K562 (cell line): ENCODE data around the gene SOX12. TPM values are rescaled to one million over a fixed set of nuclear protein-coding genes. Genes with fewer than 3 reads are reported as not detected.

Experiments used
- FIP1L1 ChIP-seq: fragments of 200-400 bp; formaldehyde crosslinking; IDR thresholded peaks from 2 replicates; pipeline ENCODE4 v1.6.1; 2018; ENCODE audit warnings: mild to moderate bottlenecking, low read depth, low read length; ENCODE audit not compliant: poor library complexity, severe bottlenecking
- GABPB1 ChIP-seq: sonication (generic); formaldehyde crosslinking; IDR thresholded peaks from 2 replicates; pipeline ENCODE4 v1.8.0; 2022; ENCODE audit warnings: mild to moderate bottlenecking, missing genetic modification reagents
- PHF20 ChIP-seq: fragments of 450-650 bp; IDR thresholded peaks from 2 replicates; pipeline ENCODE4 v1.6.1; 2018; ENCODE audit not compliant: partially characterized antibody
- ZBTB2 ChIP-seq: fragments of 450-650 bp; IDR thresholded peaks from 2 replicates; pipeline ENCODE4 v1.6.1; 2016; ENCODE audit warnings: antibody characterized with exemption
- ZBTB34 ChIP-seq: fragments of 250-450 bp; sonication (Bioruptor Pico); IDR thresholded peaks from 2 replicates; pipeline ENCODE4 v1.8.0; 2021; ENCODE audit warnings: mild to moderate bottlenecking, moderate library complexity
- polyA plus RNA-seq, 8 experiments: library from polyadenylated mRNA; depleted of rRNA in 4 of 8; stranded (reverse) in 5 of 8; unstranded in 3 of 8; fragments of >200 nt; fragmentation: Nextera tagmentation in 2 of 8; fragmentation: Illumina TruSeq in 1 of 8; extraction: Ambion mirVana in 2 of 8; extraction: Trizol in 1 of 8; gene quantifications; 2 replicates each; pipeline versions ENCODE4 v1.2.1 to v1.2.3, GENCODE V29; 2011 to 2014; ENCODE audit warnings: inconsistent platforms in 1 of 8, missing spikeins in 1 of 8
- total RNA-seq, 7 experiments: library from RNA; depleted of rRNA in 6 of 7; stranded (reverse); fragments of >200 nt in 6 of 7; fragmentation: Illumina TruSeq in 2 of 7; extraction: Trizol in 2 of 7; gene quantifications; 2 replicates each; pipeline versions ENCODE4 v1.2.1 to v1.2.3, GENCODE V29; 2011 to 2021; ENCODE audit warnings: low replicate concordance in 1 of 7

Gene SOX12
- total and polyA plus RNA-seq, 9 of the 15 experiments (the other 6 are each of a cell fraction or from before 2014, with no cell fraction given): 0.42 to 26.3 (median 2.6) TPM

- TF ChIP-seq ZBTB2 (no peak), GABPB1 (CRISPR knock-in tag) (0 out of 2 replicates have a peak, but pooled peaks have one; percentile 33), ZBTB34 (CRISPR knock-in tag) (no peak), PHF20 (peak; percentile 29), FIP1L1 (no peak)
These were observed 39.8 kb downstream of the SOX12 start (continued) for GRCh38 chr20:364905-365794.
